Tibial artery (tissue), 4 donors: ENCODE results near the gene BAZ2B.

Experiments
- DNase-seq, 2 donors: peaks; one replicate each; pipeline ENCODE4 v3.0.0-alpha.2; 2019
- H3K27ac ChIP-seq, 2 donors: fragments of 200-600 bp; sonication (generic) in 1 of 2; 1 replicate in 1 of 2; 2 replicates in 1 of 2; pipeline ENCODE4 v1.5.1; 2018 to 2019; ENCODE audit warnings: mild to moderate bottlenecking in 1 of 2
- H3K27me3 ChIP-seq, 2 donors: fragments of 200-600 bp; sonication (generic) in 1 of 2; one replicate each; pipeline versions ENCODE4 v1.5.1 to v1.6.0; 2016 to 2019
- H3K36me3 ChIP-seq, 3 donors: fragments of 200-600 bp; sonication (generic) in 2 of 3; one replicate each; pipeline ENCODE4 v1.5.1; 2016 to 2019; ENCODE audit warnings: mild to moderate bottlenecking in 2 of 3
- H3K4me1 ChIP-seq, 4 donors: fragments of 200-600 bp; sonication (generic) in 2 of 4; 1 replicate in 3 of 4; 2 replicates in 1 of 4; pipeline ENCODE4 v1.5.1; 2016 to 2019
- H3K4me3 ChIP-seq, 2 donors: fragments of 200-600 bp; sonication (generic) in 1 of 2; 1 replicate in 1 of 2; 2 replicates in 1 of 2; pipeline ENCODE4 v1.5.1; 2018 to 2019; ENCODE audit warnings: mild to moderate bottlenecking in 2 of 2
- H3K9me3 ChIP-seq, 3 donors: fragments of 200-600 bp; sonication (generic) in 1 of 3; one replicate each; pipeline ENCODE4 v1.5.1; 2016 to 2019
- intact Hi-C: fragments of 100-400 bp; cut with DNase I; formaldehyde crosslinking; loops from one replicate; pipeline ENCODE4 v1.15.0; 2023; ENCODE audit warnings: low total_unique reads
- TF ChIP-seq, protein P1 (sequence below), 2 experiments: fragments of 200-600 bp in 1 of 2; fragments of 450-650 bp in 1 of 2; IDR thresholded peaks; one replicate each; pipeline ENCODE4 v1.5.1; 2017 to 2019; ENCODE audit warnings: antibody characterized with exemption in 2 of 2, mild to moderate bottlenecking in 1 of 2, moderate library complexity in 1 of 2

The BAZ2B gene

DNA sequence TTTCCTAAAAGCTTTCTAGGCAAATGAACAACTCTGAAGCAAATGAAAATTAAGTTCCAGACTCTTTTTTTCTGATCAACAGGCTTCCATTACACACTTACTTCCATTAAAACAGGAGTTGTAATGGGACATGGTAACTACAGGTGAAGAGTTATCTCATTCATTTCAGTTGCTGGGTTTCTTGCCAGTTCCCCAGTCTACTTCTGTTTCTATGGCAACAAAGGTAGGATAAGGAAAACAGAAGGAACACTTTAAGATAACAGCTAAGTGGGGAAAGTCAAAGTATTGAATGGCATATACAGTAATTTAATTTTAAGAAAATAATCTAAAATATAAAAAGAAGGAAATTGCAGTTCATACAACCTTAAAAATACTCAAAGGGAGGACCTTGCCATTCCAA lies 25.1 kb downstream of the BAZ2B start:
- Histone ChIP-seq H3K4me1 (peaks cover 0 to 7% (median 2%) of the 10 kb centered on the region in 4 donors), H3K27me3 (no peaks in the 10 kb centered on the region), H3K36me3 (peaks cover 0 to 4% (median 0%) of the 10 kb centered on the region in 3 donors), H3K4me3 (no peak overlapping the region), H3K27ac (no peak overlapping the region), H3K9me3 (no peaks in the 10 kb centered on the region)
- TF ChIP-seq, protein P1, sequence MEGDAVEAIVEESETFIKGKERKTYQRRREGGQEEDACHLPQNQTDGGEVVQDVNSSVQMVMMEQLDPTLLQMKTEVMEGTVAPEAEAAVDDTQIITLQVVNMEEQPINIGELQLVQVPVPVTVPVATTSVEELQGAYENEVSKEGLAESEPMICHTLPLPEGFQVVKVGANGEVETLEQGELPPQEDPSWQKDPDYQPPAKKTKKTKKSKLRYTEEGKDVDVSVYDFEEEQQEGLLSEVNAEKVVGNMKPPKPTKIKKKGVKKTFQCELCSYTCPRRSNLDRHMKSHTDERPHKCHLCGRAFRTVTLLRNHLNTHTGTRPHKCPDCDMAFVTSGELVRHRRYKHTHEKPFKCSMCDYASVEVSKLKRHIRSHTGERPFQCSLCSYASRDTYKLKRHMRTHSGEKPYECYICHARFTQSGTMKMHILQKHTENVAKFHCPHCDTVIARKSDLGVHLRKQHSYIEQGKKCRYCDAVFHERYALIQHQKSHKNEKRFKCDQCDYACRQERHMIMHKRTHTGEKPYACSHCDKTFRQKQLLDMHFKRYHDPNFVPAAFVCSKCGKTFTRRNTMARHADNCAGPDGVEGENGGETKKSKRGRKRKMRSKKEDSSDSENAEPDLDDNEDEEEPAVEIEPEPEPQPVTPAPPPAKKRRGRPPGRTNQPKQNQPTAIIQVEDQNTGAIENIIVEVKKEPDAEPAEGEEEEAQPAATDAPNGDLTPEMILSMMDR (IDR thresholded peaks at IDR 0.05) = no peak
- no peak for DNase-seq
- intact Hi-C loops = no loop called here

DNA sequence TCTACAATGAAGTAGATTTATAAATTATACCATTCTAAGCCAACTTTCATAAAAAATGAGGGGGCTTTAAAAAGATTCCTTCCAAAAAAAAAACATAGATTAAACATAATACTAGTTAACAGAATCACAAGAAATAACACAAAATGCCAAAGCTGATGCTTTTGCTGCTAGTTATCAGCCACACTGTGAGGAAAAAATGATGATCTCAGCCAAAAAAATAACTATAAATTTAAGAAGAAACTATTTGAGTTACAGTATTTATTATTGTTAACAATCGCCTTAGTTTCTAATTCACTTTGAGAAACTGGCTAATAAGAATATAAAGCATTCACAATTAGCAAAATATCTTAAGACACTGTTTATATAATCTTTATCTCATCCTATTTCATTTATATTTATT lies 27.1 kb downstream of the BAZ2B start:
- DNase-seq = no peak
- Histone ChIP-seq H3K4me1 (peaks cover 0 to 7% (median 2%) of the 10 kb centered on the region in 4 donors), H3K4me3 (no peak overlapping the region)

DNA sequence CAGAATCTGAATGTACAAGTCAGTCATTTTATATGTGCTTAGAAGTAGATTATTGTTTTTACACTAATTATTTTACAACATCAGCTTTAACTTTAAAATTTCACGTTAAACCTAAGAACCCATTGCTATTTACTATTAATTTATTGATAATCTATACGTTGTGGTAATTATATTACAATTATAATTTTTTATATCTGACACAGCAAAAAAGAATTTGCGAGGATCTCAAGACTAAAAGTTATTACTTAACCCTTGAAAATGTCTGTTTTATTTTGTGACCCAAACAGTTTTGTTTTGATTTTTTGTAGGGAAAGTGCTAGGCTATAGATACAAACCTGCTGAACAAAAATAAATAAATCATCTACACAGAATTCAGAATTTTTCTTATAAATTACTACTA lies 30.3 kb downstream of the BAZ2B start:
- H3K27ac ChIP-seq = no peak overlapping the region
- H3K36me3 ChIP-seq = peaks cover 0 to 5% (median 4%) of the 10 kb centered on the region in 3 donors
- no peaks in the 10 kb centered on the region for H3K4me1 ChIP-seq
- no peak for DNase-seq
- no peaks in the 10 kb centered on the region for H3K9me3 ChIP-seq
- H3K4me3 ChIP-seq = no peak overlapping the region
- intact Hi-C loops = no loop called here
- H3K27me3 ChIP-seq = no peaks in the 10 kb centered on the region
- TF ChIP-seq, protein P1 (IDR thresholded peaks at IDR 0.05) = no peak

More for the DNA sequence above, 27.1 kb downstream of the BAZ2B start:
- no peaks in the 10 kb centered on the region for H3K9me3 ChIP-seq
- peaks cover 0 to 4% (median 0%) of the 10 kb centered on the region in 3 donors for H3K36me3 ChIP-seq
- no peak overlapping the region for H3K27ac ChIP-seq
- H3K27me3 ChIP-seq = no peaks in the 10 kb centered on the region
- intact Hi-C loops = no loop called here
- TF ChIP-seq, protein P1 (IDR thresholded peaks at IDR 0.05) = no peak

DNA sequence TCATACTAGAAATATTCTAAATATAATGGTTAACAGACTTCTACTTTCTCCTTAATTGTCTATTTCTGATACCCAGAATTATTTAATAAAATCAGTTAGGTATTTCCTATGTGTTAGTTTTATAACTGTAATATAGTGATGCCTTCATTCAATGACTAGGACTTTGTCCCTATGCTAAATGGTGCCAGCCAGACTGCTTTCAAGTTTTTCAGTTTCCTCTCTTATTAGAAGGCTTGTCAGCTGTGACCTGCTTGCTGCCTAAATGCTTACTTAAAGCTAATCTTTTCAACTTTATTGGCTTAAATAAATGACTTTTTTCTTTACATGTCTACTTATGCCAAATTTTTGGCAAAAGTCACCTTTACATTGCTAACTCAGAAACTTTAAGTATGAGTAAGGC lies 30.7 kb downstream of the BAZ2B start:
- H3K9me3 ChIP-seq = no peaks in the 10 kb centered on the region
- intact Hi-C loops = no loop called here
- no peak overlapping the region for H3K27ac ChIP-seq
- H3K4me3 ChIP-seq = no peak overlapping the region
- no peaks in the 10 kb centered on the region for H3K27me3 ChIP-seq
- H3K36me3 ChIP-seq = peaks cover 0 to 5% (median 4%) of the 10 kb centered on the region in 3 donors
- no peaks in the 10 kb centered on the region for H3K4me1 ChIP-seq
- TF ChIP-seq, protein P1 (IDR thresholded peaks at IDR 0.05) = no peak
- DNase-seq = no peak

DNA sequence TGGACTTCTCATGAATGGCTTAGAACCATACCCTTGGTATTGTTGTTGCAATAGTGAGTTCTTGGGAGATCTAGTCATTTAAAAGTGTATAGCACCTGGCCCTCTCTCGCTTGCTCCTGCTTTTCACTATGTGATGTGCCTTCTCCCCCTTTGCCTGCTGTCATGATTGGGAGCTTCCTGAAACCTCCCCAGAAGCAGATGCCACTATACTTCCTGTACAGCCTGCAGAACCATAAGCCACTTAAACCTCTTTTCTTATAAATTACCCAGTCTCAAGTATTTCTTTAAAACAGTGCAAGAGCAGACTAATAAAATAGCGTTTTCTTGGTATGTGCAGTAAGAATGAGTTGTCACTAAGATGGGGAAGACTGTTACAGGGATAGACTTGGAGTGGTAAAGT lies 31.6 kb downstream of the BAZ2B start:
- peaks cover 0 to 5% (median 4%) of the 10 kb centered on the region in 3 donors for H3K36me3 ChIP-seq
- H3K4me3 ChIP-seq = no peak overlapping the region
- no peak overlapping the region for H3K27ac ChIP-seq
- H3K9me3 ChIP-seq = no peaks in the 10 kb centered on the region
- H3K27me3 ChIP-seq = no peaks in the 10 kb centered on the region
- intact Hi-C loops = no loop called here
- TF ChIP-seq, protein P1 (IDR thresholded peaks at IDR 0.05) = no peak
- DNase-seq = no peak
- H3K4me1 ChIP-seq = no peaks in the 10 kb centered on the region
